HFFc6 (cell line): ENCODE measurements around the gene ITGAE. TPM values are rescaled to one million over a fixed set of nuclear protein-coding genes. Genes with fewer than 3 reads are reported as not detected.
A peak's percentile ranks its signal among the peaks of the same experiment; 100 is the strongest.
"Not testable (repeated sequence)": the region's sequence is repeated elsewhere in the genome, so short reads cannot be mapped to it uniquely, and the experiment has no call there.

Experiments
- DNase-seq: peaks from one replicate; pipeline ENCODE4 v3.0.0-alpha.2; 2018
- H3K27ac Mint-ChIP-seq: 2 replicates; pipeline ENCODE4 v1.8.0; 2020; ENCODE audit warnings: mild to moderate bottlenecking, mixed read lengths
- H3K27me3 Mint-ChIP-seq: 2 replicates; pipeline ENCODE4 v1.8.0; 2021; ENCODE audit warnings: mild to moderate bottlenecking, moderate library complexity, mixed read lengths; ENCODE audit not compliant: insufficient read depth
- H3K36me3 Mint-ChIP-seq: 2 replicates; pipeline ENCODE4 v1.8.0; 2021; ENCODE audit warnings: low read depth, mixed read lengths
- H3K4me1 Mint-ChIP-seq: 2 replicates; pipeline ENCODE4 v1.8.0; 2020; ENCODE audit warnings: low read depth, mixed read lengths
- H3K4me3 Mint-ChIP-seq: 2 replicates; pipeline ENCODE4 v1.8.0; 2020; ENCODE audit warnings: mild to moderate bottlenecking, moderate library complexity, mixed read lengths
- H3K9me3 Mint-ChIP-seq: 2 replicates; pipeline ENCODE4 v1.8.0; 2020; ENCODE audit warnings: mild to moderate bottlenecking, mixed read lengths
- CTCF ChIP-seq: fragments of 200-600 bp; sonication (generic); IDR thresholded peaks from 2 replicates; pipeline ENCODE4 v1.5.0; 2021; ENCODE audit warnings: antibody characterized with exemption, mild to moderate bottlenecking
- total RNA-seq, 6 experiments: library from RNA; stranded (reverse); fragmentation: NEBNext Ultra II Directional; extraction: Animal tissue kit (Norgen Biotek cat#: 25700); gene quantifications; 2 replicates in 1 of 6; 3 replicates in 5 of 6; pipeline ENCODE4 v1.2.3, GENCODE V29; 2021

ITGAE gene
- total RNA-seq, 6 experiments from 2014 or later: 28.2 to 35.0 (median 30.8) TPM

- H3K36me3 Mint-ChIP-seq: peaks cover 8% of the 10 kb centered on the region; the same call in 1 of the 2 replicates
- peaks cover 32% of the 10 kb centered on the region for H3K4me1 Mint-ChIP-seq
- H3K27ac Mint-ChIP-seq: peak overlapping the region; percentile 45
Measured at GRCh38 chr17:3730881-3731429, 70.0 kb downstream of the ITGAE start.

GRCh38 chr17:3729881-3730280, 71.1 kb downstream of the ITGAE start:
- Mint-ChIP-seq H3K27ac (no peak overlapping the region), H3K4me3 (no peak overlapping the region), H3K4me1 (peaks cover 43% of the 10 kb centered on the region), H3K9me3 (no peaks in the 10 kb centered on the region), H3K36me3 (peaks cover 8% of the 10 kb centered on the region; the same call in 1 of the 2 replicates), H3K27me3 (0 out of 2 replicates have a peak, but pooled peaks cover 2% of the 10 kb centered on the region)
- no peak for TF ChIP-seq CTCF
- no peak for DNase-seq

More at GRCh38 chr17:3730881-3731429, 70.0 kb downstream of the ITGAE start:
- DNase-seq: peak; percentile 12
- Mint-ChIP-seq H3K9me3 (no peaks in the 10 kb centered on the region), H3K27me3 (0 out of 2 replicates have a peak, but pooled peaks cover 2% of the 10 kb centered on the region), H3K4me3 (no peak overlapping the region; the same call in 1 of the 2 replicates)
- no peak for TF ChIP-seq CTCF

GRCh38 chr17:3728099-3728498, 72.9 kb downstream of the ITGAE start:
- DNase-seq, H3K27me3 Mint-ChIP-seq, H3K4me3 Mint-ChIP-seq, H3K27ac Mint-ChIP-seq, H3K9me3 Mint-ChIP-seq: not testable (repeated sequence)
- Mint-ChIP-seq H3K4me1 (peaks cover 45% of the 10 kb centered on the region), H3K36me3 (peaks cover 13% of the 10 kb centered on the region; the same call in 1 of the 2 replicates)

GRCh38 chr17:3727041-3727440, 73.9 kb downstream of the ITGAE start:
- H3K4me1 Mint-ChIP-seq: peaks cover 50% of the 10 kb centered on the region
- DNase-seq: no peak
- no peaks in the 10 kb centered on the region for H3K9me3 Mint-ChIP-seq
- H3K4me3 Mint-ChIP-seq: no peak overlapping the region
- no peak overlapping the region for H3K27ac Mint-ChIP-seq
- 0 out of 2 replicates have a peak, but pooled peaks have one; percentile 5 for TF ChIP-seq CTCF
- no peaks in the 10 kb centered on the region for H3K27me3 Mint-ChIP-seq
- H3K36me3 Mint-ChIP-seq: peaks cover 13% of the 10 kb centered on the region; the same call in 1 of the 2 replicates

GRCh38 chr17:3724378-3725077, 76.5 kb downstream of the ITGAE start:
- DNase-seq: no peak
- no peaks in the 10 kb centered on the region for H3K9me3 Mint-ChIP-seq
- H3K4me1 Mint-ChIP-seq: peaks cover 57% of the 10 kb centered on the region
- peaks cover 13% of the 10 kb centered on the region; the same call in 1 of the 2 replicates for H3K36me3 Mint-ChIP-seq
- H3K27ac Mint-ChIP-seq: peak overlapping the region; percentile 79
- peak overlapping the region; percentile 97 for H3K4me3 Mint-ChIP-seq
- TF ChIP-seq CTCF: no peak
- no peaks in the 10 kb centered on the region; the same call in 1 of the 2 replicates for H3K27me3 Mint-ChIP-seq
